GM23338 (cell line): ENCODE results near the gene GNA15. TPM values are rescaled to one million over a fixed set of nuclear protein-coding genes. Genes with fewer than 3 reads are reported as not detected.
A peak's percentile ranks its signal among the peaks of the same experiment; 100 is the strongest.

Experiments
- ATAC-seq: fragments of 200-7000 bp; cut with Tn5 transposase; 3 replicates; pipeline ENCODE4 v1.9.1; 2020
- DNase-seq: peaks from one replicate; pipeline ENCODE4 v3.0.0-alpha.2; 2015; ENCODE audit warnings: low spot score
- H2AFZ ChIP-seq: fragments of 200-600 bp; sonication (generic); 2 replicates; pipeline ENCODE4 v1.8.0; 2016; ENCODE audit warnings: antibody characterized with exemption, mild to moderate bottlenecking, moderate library complexity
- H3F3A ChIP-seq: fragments of 200-600 bp; sonication (generic); replicated peaks from 2 replicates; pipeline ENCODE4 v1.8.0; 2017; ENCODE audit warnings: antibody characterized with exemption, mixed run types, low read depth
- H3K27ac ChIP-seq: fragments of 200-600 bp; sonication (generic); 2 replicates; pipeline ENCODE4 v1.6.1; 2016; ENCODE audit warnings: low read depth
- H3K27me3 ChIP-seq: fragments of 200-600 bp; sonication (generic); 2 replicates; pipeline ENCODE4 v1.8.0; 2016; ENCODE audit warnings: mild to moderate bottlenecking, mixed run types, moderate library complexity; ENCODE audit not compliant: insufficient read depth
- H3K36me3 ChIP-seq: fragments of 200-600 bp; sonication (generic); 2 replicates; pipeline ENCODE4 v1.8.0; 2016; ENCODE audit warnings: mild to moderate bottlenecking; ENCODE audit not compliant: insufficient read depth
- H3K4me1 ChIP-seq: fragments of 200-600 bp; sonication (generic); 2 replicates; pipeline ENCODE4 v1.8.0; 2016; ENCODE audit warnings: mild to moderate bottlenecking, moderate library complexity; ENCODE audit not compliant: insufficient read depth
- H3K4me2 ChIP-seq: fragments of 200-600 bp; sonication (generic); 2 replicates; pipeline ENCODE4 v1.7.1; 2017; ENCODE audit warnings: mixed run types
- H3K4me3 ChIP-seq: fragments of 200-600 bp; sonication (generic); 2 replicates; pipeline ENCODE4 v1.6.1; 2016; ENCODE audit warnings: mixed run types
- H3K79me2 ChIP-seq: fragments of 200-600 bp; sonication (generic); replicated peaks from 2 replicates; pipeline ENCODE4 v1.8.0; 2017; ENCODE audit warnings: mild to moderate bottlenecking; ENCODE audit not compliant: insufficient read depth
- H3K9me2 ChIP-seq: fragments of 200-600 bp; sonication (generic); 2 replicates; pipeline ENCODE4 v1.8.0; 2017; ENCODE audit not compliant: insufficient read depth
- H4K20me1 ChIP-seq: fragments of 200-600 bp; sonication (generic); replicated peaks from 2 replicates; pipeline ENCODE4 v1.8.0; 2017; ENCODE audit warnings: mild to moderate bottlenecking; ENCODE audit not compliant: insufficient read depth
- H3K27ac Mint-ChIP-seq: 2 replicates; pipeline ENCODE4 v1.8.0; 2020; ENCODE audit warnings: inconsistent platforms, mild to moderate bottlenecking, moderate library complexity, mixed read lengths
- H3K27me3 Mint-ChIP-seq: 3 replicates; pipeline ENCODE4 v1.8.0; 2022; ENCODE audit warnings: low read depth, mild to moderate bottlenecking, moderate library complexity, mixed read lengths, inconsistent platforms; ENCODE audit not compliant: insufficient read depth, poor library complexity
- H3K36me3 Mint-ChIP-seq: 3 replicates; pipeline ENCODE4 v1.8.0; 2021; ENCODE audit warnings: low read depth, mild to moderate bottlenecking, inconsistent platforms, moderate library complexity, mixed read lengths
- H3K4me1 Mint-ChIP-seq: 3 replicates; pipeline ENCODE4 v1.8.0; 2020; ENCODE audit warnings: mild to moderate bottlenecking, inconsistent platforms, mixed read lengths
- H3K4me3 Mint-ChIP-seq: 3 replicates; pipeline ENCODE4 v1.8.0; 2021; ENCODE audit warnings: moderate library complexity, mild to moderate bottlenecking, inconsistent platforms, mixed read lengths
- H3K9me3 Mint-ChIP-seq: 3 replicates; pipeline ENCODE4 v1.8.0; 2020; ENCODE audit warnings: moderate library complexity, mild to moderate bottlenecking, inconsistent platforms, mixed read lengths
- CREB1 ChIP-seq: fragments of 250-450 bp; sonication (Bioruptor Pico); IDR thresholded peaks from 2 replicates; pipeline ENCODE4 v1.5.0; 2020; ENCODE audit warnings: low read depth, mild to moderate bottlenecking, moderate library complexity
- CTCF ChIP-seq, 2 experiments: fragments of 200-600 bp in 1 of 2; sonication (generic) in 1 of 2; conservative IDR thresholded peaks; 2 replicates each; pipeline versions ENCODE4 v1.5.1 to v1.6.1; 2016 to 2017; ENCODE audit warnings: antibody characterized with exemption in 2 of 2, low read depth in 2 of 2, mild to moderate bottlenecking in 2 of 2, moderate library complexity in 1 of 2
- EZH2phosphoT487 ChIP-seq: fragments of 200-600 bp; sonication (generic); IDR thresholded peaks from one replicate; pipeline ENCODE4 v1.8.1; 2018; ENCODE audit warnings: antibody characterized with exemption; ENCODE audit not compliant: unreplicated experiment
- ZNF462 ChIP-seq: fragments of 250-450 bp; sonication (Bioruptor Pico); IDR thresholded peaks from 2 replicates; pipeline ENCODE4 v1.5.0; 2020; ENCODE audit warnings: mild to moderate bottlenecking, moderate library complexity
- polyA plus RNA-seq: library from polyadenylated mRNA; unstranded; fragments of >200 nt; fragmentation: Nextera tagmentation; extraction: Ambion mirVana; gene quantifications from 2 replicates; pipeline ENCODE4 v1.2.1, GENCODE V29; 2016
- total RNA-seq: library from RNA; depleted of rRNA; stranded (reverse); fragments of >200 nt; shearing (Covaris generic); gene quantifications from 2 replicates; pipeline ENCODE4 v1.2.3, GENCODE V29; 2014

The GNA15 gene
- total and polyA plus RNA-seq, 2 experiments from 2014 or later: 0.14 to 0.31 TPM

- Histone ChIP-seq H3K79me2 (no peaks in the 10 kb centered on the region), H3K36me3 (no peaks in the 10 kb centered on the region), H3K27ac (no peak overlapping the region), H3K4me3 (peak overlapping the region; percentile 56), H3K27me3 (peaks cover 5% of the 10 kb centered on the region; the same call in 1 of the 2 replicates), H3K9me2 (0 out of 2 replicates have a peak, but pooled peaks cover 7% of the 10 kb centered on the region), H4K20me1 (no peaks in the 10 kb centered on the region), H3F3A (no peaks in the 10 kb centered on the region), H3K4me2 (peak overlapping the region; percentile 91), H3K4me1 (no peaks in the 10 kb centered on the region), H2AFZ (peak overlapping the region; percentile 100)
- Mint-ChIP-seq H3K27ac (no peak overlapping the region), H3K4me3 (peak overlapping the region; percentile 71), H3K27me3 (peaks cover 15% of the 10 kb centered on the region), H3K36me3 (no peaks in the 10 kb centered on the region), H3K9me3 (peaks cover 9% of the 10 kb centered on the region; the same call in 1 of the 3 replicates), H3K4me1 (peaks cover 6% of the 10 kb centered on the region; the same call in 2 of the 3 replicates)
- TF ChIP-seq CTCF (conservative IDR thresholded peaks at IDR 0.05; ENCODE audit: low read depth in 2 of 2) (peak; percentile 76 to 99), ZNF462 (CRISPR knock-in tag) (no peak), CREB1 (CRISPR knock-in tag) (0 out of 2 replicates have a peak, but pooled peaks have one; percentile 35), EZH2phosphoT487 (no peak)
- peak; percentile 91 for DNase-seq
- peak; percentile 98 for ATAC-seq
Measured at GRCh38 chr19:3163230-3163886, 27.5 kb downstream of the GNA15 start.
